Endodermal cell (in vitro differentiated cells): ENCODE measurements around the gene MALRD1. TPM values are rescaled to one million over a fixed set of nuclear protein-coding genes. Genes with fewer than 3 reads are reported as not detected.

ENCODE experiments used
- DNase-seq: peaks from one replicate; pipeline ENCODE4 v3.0.0-alpha.2; 2017
- H3K27ac ChIP-seq: 2 replicates; pipeline ENCODE4 v1.5.1; 2013; ENCODE audit warnings: mild to moderate bottlenecking, low read depth, low read length, moderate library complexity
- H3K27me3 ChIP-seq: 2 replicates; pipeline ENCODE4 v1.6.1; 2013; ENCODE audit warnings: mild to moderate bottlenecking, low read length, moderate library complexity; ENCODE audit not compliant: insufficient read depth, control insufficient read depth, poor library complexity, severe bottlenecking
- H3K36me3 ChIP-seq: 2 replicates; pipeline ENCODE4 v1.7.0; 2013; ENCODE audit warnings: mild to moderate bottlenecking, low read length, moderate library complexity; ENCODE audit not compliant: control insufficient read depth, insufficient read depth
- H3K4me1 ChIP-seq: one replicate; pipeline ENCODE4 v1.7.0; 2013; ENCODE audit warnings: low read length; ENCODE audit not compliant: control insufficient read depth, insufficient read depth
- H3K4me3 ChIP-seq: 2 replicates; pipeline ENCODE4 v1.5.1; 2013; ENCODE audit warnings: mild to moderate bottlenecking, low read length, moderate library complexity
- H3K9ac ChIP-seq: 2 replicates; pipeline ENCODE4 v1.6.1; 2013; ENCODE audit warnings: mild to moderate bottlenecking, low read length, moderate library complexity; ENCODE audit not compliant: poor library complexity, severe bottlenecking; ENCODE audit errors: extremely low read depth
- H3K9me3 ChIP-seq: 2 replicates; pipeline ENCODE4 v1.6.1; 2013; ENCODE audit warnings: mild to moderate bottlenecking, low read length, moderate library complexity; ENCODE audit not compliant: control insufficient read depth
- H3K27ac Mint-ChIP-seq: 2 replicates; pipeline ENCODE4 v1.8.0; 2020; ENCODE audit warnings: mixed read lengths
- H3K27me3 Mint-ChIP-seq: 2 replicates; pipeline ENCODE4 v1.8.0; 2021; ENCODE audit warnings: mild to moderate bottlenecking, mixed read lengths; ENCODE audit not compliant: insufficient read depth
- H3K36me3 Mint-ChIP-seq: 2 replicates; pipeline ENCODE4 v1.8.0; 2020; ENCODE audit warnings: low read depth, mixed read lengths
- H3K4me1 Mint-ChIP-seq: 2 replicates; pipeline ENCODE4 v1.8.0; 2020; ENCODE audit warnings: mixed read lengths
- H3K4me3 Mint-ChIP-seq: 2 replicates; pipeline ENCODE4 v1.8.0; 2020; ENCODE audit warnings: mild to moderate bottlenecking, moderate library complexity, mixed read lengths
- H3K9me3 Mint-ChIP-seq: 2 replicates; pipeline ENCODE4 v1.8.0; 2020; ENCODE audit warnings: mild to moderate bottlenecking, mixed read lengths
- WGBS, 2 experiments: methylation state at CpG; one replicate each; pipeline versions ENCODE4 v1.1.5 to v1.1.7; 2013; ENCODE audit warnings: missing lambda C conversion rate in 2 of 2, mixed read lengths in 1 of 2; ENCODE audit not compliant: insufficient coverage in 1 of 2, insufficient read length in 1 of 2; 5-methylcytosine and 5-hydroxymethylcytosine counted together
- total RNA-seq, 2 donors: library from RNA; stranded (reverse); fragmentation: NEBNext Ultra II Directional in 1 of 2; extraction: Animal tissue kit (Norgen Biotek cat#: 25700) in 1 of 2; gene quantifications; 2 replicates in 1 of 2; 3 replicates in 1 of 2; pipeline ENCODE4 v1.2.1, GENCODE V29; 2021
- TF ChIP-seq, protein P1 (sequence below): fragments of 200-600 bp; sonication (generic); conservative IDR thresholded peaks from 2 replicates; pipeline ENCODE4 v1.5.0; 2021; ENCODE audit warnings: antibody characterized with exemption, mild to moderate bottlenecking

Gene MALRD1
- total RNA-seq, 2 donors from 2014 or later = 0.64 to 1.5 TPM

DNA sequence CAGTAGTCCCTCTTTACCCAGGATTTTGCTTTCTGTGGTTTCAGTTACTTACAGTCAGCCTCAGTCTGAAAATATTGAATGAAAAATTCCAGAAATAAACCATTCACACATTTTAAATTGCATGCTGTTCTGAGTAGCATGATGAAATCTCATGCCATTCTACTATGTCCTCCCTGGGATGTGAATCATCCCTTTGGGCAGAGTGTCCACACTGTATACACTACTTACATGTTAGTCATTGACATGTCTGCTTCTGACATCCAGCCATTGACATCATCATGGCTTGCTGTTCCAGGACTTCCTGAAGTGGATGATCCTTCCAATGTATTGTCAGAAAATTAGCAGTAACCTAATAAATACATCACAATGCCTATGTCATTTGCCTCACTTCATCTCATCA lies 34.6 kb upstream of the MALRD1 start:
- no peak overlapping the region for H3K4me3 Mint-ChIP-seq
- no peak overlapping the region for H3K9ac ChIP-seq
- TF ChIP-seq, protein P1, sequence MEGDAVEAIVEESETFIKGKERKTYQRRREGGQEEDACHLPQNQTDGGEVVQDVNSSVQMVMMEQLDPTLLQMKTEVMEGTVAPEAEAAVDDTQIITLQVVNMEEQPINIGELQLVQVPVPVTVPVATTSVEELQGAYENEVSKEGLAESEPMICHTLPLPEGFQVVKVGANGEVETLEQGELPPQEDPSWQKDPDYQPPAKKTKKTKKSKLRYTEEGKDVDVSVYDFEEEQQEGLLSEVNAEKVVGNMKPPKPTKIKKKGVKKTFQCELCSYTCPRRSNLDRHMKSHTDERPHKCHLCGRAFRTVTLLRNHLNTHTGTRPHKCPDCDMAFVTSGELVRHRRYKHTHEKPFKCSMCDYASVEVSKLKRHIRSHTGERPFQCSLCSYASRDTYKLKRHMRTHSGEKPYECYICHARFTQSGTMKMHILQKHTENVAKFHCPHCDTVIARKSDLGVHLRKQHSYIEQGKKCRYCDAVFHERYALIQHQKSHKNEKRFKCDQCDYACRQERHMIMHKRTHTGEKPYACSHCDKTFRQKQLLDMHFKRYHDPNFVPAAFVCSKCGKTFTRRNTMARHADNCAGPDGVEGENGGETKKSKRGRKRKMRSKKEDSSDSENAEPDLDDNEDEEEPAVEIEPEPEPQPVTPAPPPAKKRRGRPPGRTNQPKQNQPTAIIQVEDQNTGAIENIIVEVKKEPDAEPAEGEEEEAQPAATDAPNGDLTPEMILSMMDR = no peak
- H3K27ac Mint-ChIP-seq = no peak overlapping the region
- no peak for DNase-seq
- no peaks in the 10 kb centered on the region for H3K4me1 ChIP-seq
- H3K27me3 ChIP-seq = no peaks in the 10 kb centered on the region
- H3K4me1 Mint-ChIP-seq = no peaks in the 10 kb centered on the region
- H3K27ac ChIP-seq = no peak overlapping the region
- H3K4me3 ChIP-seq = no peak overlapping the region
- no peaks in the 10 kb centered on the region for H3K27me3 Mint-ChIP-seq
- H3K9me3 ChIP-seq = no peaks in the 10 kb centered on the region
- H3K9me3 Mint-ChIP-seq = peaks cover 8% of the 10 kb centered on the region
- H3K36me3 ChIP-seq = no peaks in the 10 kb centered on the region
- no peaks in the 10 kb centered on the region for H3K36me3 Mint-ChIP-seq

DNA sequence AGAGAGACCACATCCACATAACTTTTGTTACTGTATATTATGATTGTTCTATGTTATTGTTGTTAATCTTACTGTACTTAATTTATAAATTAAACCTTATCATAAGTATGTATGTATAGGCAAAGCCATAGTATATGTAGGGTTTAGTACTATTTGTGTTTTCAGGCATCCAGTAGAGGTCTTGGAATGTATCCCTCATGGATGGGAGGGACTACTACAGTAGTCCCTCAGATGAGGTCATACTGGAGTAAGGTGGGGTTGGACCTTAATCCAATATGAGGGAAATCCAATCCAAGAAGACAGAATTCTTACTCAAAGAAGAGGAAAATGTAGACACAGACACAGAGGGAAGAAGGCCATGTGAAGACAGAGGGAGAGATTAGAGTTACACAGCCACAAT lies 34.1 kb upstream of the MALRD1 start:
- no peaks in the 10 kb centered on the region for H3K4me1 Mint-ChIP-seq
- H3K4me3 Mint-ChIP-seq = no peak overlapping the region
- Histone ChIP-seq H3K9me3 (no peaks in the 10 kb centered on the region), H3K4me3 (no peak overlapping the region), H3K36me3 (no peaks in the 10 kb centered on the region), H3K4me1 (no peaks in the 10 kb centered on the region), H3K27me3 (no peaks in the 10 kb centered on the region), H3K27ac (no peak overlapping the region), H3K9ac (no peak overlapping the region)
- H3K9me3 Mint-ChIP-seq = peaks cover 8% of the 10 kb centered on the region
- H3K27ac Mint-ChIP-seq = no peak overlapping the region
- TF ChIP-seq, protein P1 = no peak
- H3K27me3 Mint-ChIP-seq = no peaks in the 10 kb centered on the region
- no peaks in the 10 kb centered on the region for H3K36me3 Mint-ChIP-seq
- no peak for DNase-seq

DNA sequence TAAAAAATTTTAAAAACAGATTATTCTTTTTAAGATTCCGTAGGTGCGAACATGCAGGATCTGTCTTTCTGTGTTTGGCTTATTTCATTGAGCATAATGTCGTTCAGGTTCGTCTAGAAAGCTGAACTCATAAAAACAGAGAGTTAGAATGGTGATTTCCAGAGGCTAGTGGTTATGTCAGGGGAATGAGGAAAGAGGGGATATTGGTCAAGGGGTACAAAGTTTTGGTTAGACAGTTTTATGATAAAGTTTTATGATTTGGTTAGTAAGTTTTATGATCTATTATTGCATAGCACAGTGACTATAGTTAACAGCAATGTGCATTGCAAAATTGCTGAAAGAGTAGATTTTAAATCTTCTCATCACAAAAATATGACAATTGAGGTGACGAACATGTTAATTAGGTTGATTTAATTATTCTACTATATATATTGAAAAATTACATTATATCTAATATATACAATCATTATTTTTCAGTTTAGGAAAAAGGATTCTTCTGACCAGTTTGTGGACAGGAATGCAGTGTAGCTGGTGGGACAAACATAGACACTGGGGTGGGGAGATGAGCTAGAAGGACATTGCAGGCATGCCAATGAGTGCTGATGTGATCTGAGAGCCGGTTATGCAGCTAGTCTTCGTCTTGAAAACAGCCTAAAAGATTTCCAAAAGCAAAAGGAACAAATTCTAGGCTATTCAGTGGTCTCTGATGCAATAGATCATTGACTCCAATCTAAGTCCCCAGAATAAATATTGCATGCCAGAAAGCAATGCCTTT lies 31.3 kb upstream of the MALRD1 start:
- Histone ChIP-seq H3K27me3 (no peaks in the 10 kb centered on the region), H3K27ac (no peak overlapping the region), H3K9ac (no peak overlapping the region), H3K4me3 (no peak overlapping the region), H3K9me3 (no peaks in the 10 kb centered on the region), H3K4me1 (no peaks in the 10 kb centered on the region), H3K36me3 (no peaks in the 10 kb centered on the region)
- H3K27me3 Mint-ChIP-seq = no peaks in the 10 kb centered on the region
- peaks cover 8% of the 10 kb centered on the region for H3K9me3 Mint-ChIP-seq
- WGBS, 2 experiments = 89 to 90% methylated on average over 6 of the region's 7 CpGs
- no peak overlapping the region for H3K4me3 Mint-ChIP-seq
- TF ChIP-seq, protein P1 = no peak
- H3K27ac Mint-ChIP-seq = no peak overlapping the region
- no peaks in the 10 kb centered on the region for H3K36me3 Mint-ChIP-seq
- DNase-seq = no peak
- H3K4me1 Mint-ChIP-seq = no peaks in the 10 kb centered on the region
